ENCODE results near the gene WDPCP.
"Not testable (repeated sequence)": the region's sequence is repeated elsewhere in the genome, so short reads cannot be mapped to it uniquely, and the experiment has no call there.

Gene WDPCP

GRCh38 chr2:63486861-63487290, 101.4 kb downstream of the WDPCP start:
- Histone ChIP-seq H3K4me3 (ENCODE audit: low read length) (no peak overlapping the region), H3K36me3 (ENCODE audit: insufficient read depth, low read length) (no peaks in the 10 kb centered on the region), H3K9me3 (replicated peaks; ENCODE audit: low read length) (no peaks in the 10 kb centered on the region), H3K9ac (ENCODE audit: low read depth, low read length) (no peak overlapping the region), H3K4me2 (ENCODE audit: low read length) (no peak overlapping the region), H3K27me3 (ENCODE audit: control insufficient read depth, insufficient read depth, low read length) (no peaks in the 10 kb centered on the region), H3K4me1 (ENCODE audit: control insufficient read depth, insufficient read depth, low read length) (no peaks in the 10 kb centered on the region)

- H3K4me1 ChIP-seq (ENCODE audit: control insufficient read depth, insufficient read depth, low read length): no peaks in the 10 kb centered on the region
- H3K4me3 ChIP-seq (ENCODE audit: low read length): no peak overlapping the region
- H3K27me3 ChIP-seq (ENCODE audit: control insufficient read depth, insufficient read depth, low read length): no peaks in the 10 kb centered on the region
- H3K9me3 ChIP-seq (replicated peaks; ENCODE audit: low read length): no peaks in the 10 kb centered on the region
- H3K4me2 ChIP-seq (ENCODE audit: low read length): no peak overlapping the region
- no peak overlapping the region for H3K9ac ChIP-seq (ENCODE audit: low read depth, low read length)
- H3K36me3 ChIP-seq (ENCODE audit: insufficient read depth, low read length): no peaks in the 10 kb centered on the region
Measured at GRCh38 chr2:63484901-63485300, 103.4 kb downstream of the WDPCP start.

- Histone ChIP-seq H3K27me3 (ENCODE audit: control insufficient read depth, insufficient read depth, low read length) (no peaks in the 10 kb centered on the region), H3K4me3 (ENCODE audit: low read length) (no peak overlapping the region), H3K9me3 (replicated peaks; ENCODE audit: low read length) (no peaks in the 10 kb centered on the region), H3K9ac (ENCODE audit: low read depth, low read length) (no peak overlapping the region), H3K4me1 (ENCODE audit: control insufficient read depth, insufficient read depth, low read length) (no peaks in the 10 kb centered on the region), H3K4me2 (ENCODE audit: low read length) (no peak overlapping the region), H3K36me3 (ENCODE audit: insufficient read depth, low read length) (no peaks in the 10 kb centered on the region)
Measured at GRCh38 chr2:63484481-63484880, 103.8 kb downstream of the WDPCP start.

- Histone ChIP-seq H3K9ac (ENCODE audit: low read depth, low read length) (no peak overlapping the region), H3K36me3 (ENCODE audit: insufficient read depth, low read length) (no peaks in the 10 kb centered on the region)
Measured at GRCh38 chr2:63477686-63478085, 110.6 kb downstream of the WDPCP start.

GRCh38 chr2:63469313-63469712, 119.0 kb downstream of the WDPCP start:
- not testable (repeated sequence) for H3K9ac ChIP-seq (ENCODE audit: low read depth, low read length); H3K36me3 ChIP-seq (ENCODE audit: insufficient read depth, low read length); H3K9me3 ChIP-seq (replicated peaks; ENCODE audit: low read length); H3K4me1 ChIP-seq (ENCODE audit: control insufficient read depth, insufficient read depth, low read length); H3K27me3 ChIP-seq (ENCODE audit: control insufficient read depth, insufficient read depth, low read length); H3K4me2 ChIP-seq (ENCODE audit: low read length); H3K4me3 ChIP-seq (ENCODE audit: low read length)

More at GRCh38 chr2:63477686-63478085, 110.6 kb downstream of the WDPCP start:
- Histone ChIP-seq H3K4me1 (ENCODE audit: control insufficient read depth, insufficient read depth, low read length) (no peaks in the 10 kb centered on the region), H3K9me3 (replicated peaks; ENCODE audit: low read length) (no peaks in the 10 kb centered on the region), H3K4me3 (ENCODE audit: low read length) (no peak overlapping the region), H3K4me2 (ENCODE audit: low read length) (no peak overlapping the region), H3K27me3 (ENCODE audit: control insufficient read depth, insufficient read depth, low read length) (no peaks in the 10 kb centered on the region)

- Histone ChIP-seq H3K4me1 (ENCODE audit: control insufficient read depth, insufficient read depth, low read length) (no peaks in the 10 kb centered on the region), H3K4me2 (ENCODE audit: low read length) (no peak overlapping the region), H3K9me3 (replicated peaks; ENCODE audit: low read length) (no peaks in the 10 kb centered on the region), H3K36me3 (ENCODE audit: insufficient read depth, low read length) (no peaks in the 10 kb centered on the region), H3K4me3 (ENCODE audit: low read length) (no peak overlapping the region), H3K9ac (ENCODE audit: low read depth, low read length) (no peak overlapping the region), H3K27me3 (ENCODE audit: control insufficient read depth, insufficient read depth, low read length) (no peaks in the 10 kb centered on the region)
Measured at GRCh38 chr2:63465633-63466032, 122.6 kb downstream of the WDPCP start.

GRCh38 chr2:63463142-63463541, 125.1 kb downstream of the WDPCP start:
- H3K9ac ChIP-seq (ENCODE audit: low read depth, low read length): no peak overlapping the region
- H3K4me3 ChIP-seq (ENCODE audit: low read length): no peak overlapping the region
- H3K36me3 ChIP-seq (ENCODE audit: insufficient read depth, low read length): no peaks in the 10 kb centered on the region
- no peaks in the 10 kb centered on the region for H3K4me1 ChIP-seq (ENCODE audit: control insufficient read depth, insufficient read depth, low read length)
- H3K4me2 ChIP-seq (ENCODE audit: low read length): no peak overlapping the region
- H3K27me3 ChIP-seq (ENCODE audit: control insufficient read depth, insufficient read depth, low read length): no peaks in the 10 kb centered on the region
- no peaks in the 10 kb centered on the region for H3K9me3 ChIP-seq (replicated peaks; ENCODE audit: low read length)

GRCh38 chr2:63446658-63447057, 141.6 kb downstream of the WDPCP start:
- Histone ChIP-seq H3K4me1 (ENCODE audit: control insufficient read depth, insufficient read depth, low read length) (no peaks in the 10 kb centered on the region), H3K4me2 (ENCODE audit: low read length) (no peak overlapping the region), H3K9ac (ENCODE audit: low read depth, low read length) (no peak overlapping the region), H3K27me3 (ENCODE audit: control insufficient read depth, insufficient read depth, low read length) (no peaks in the 10 kb centered on the region), H3K4me3 (ENCODE audit: low read length) (no peak overlapping the region), H3K36me3 (ENCODE audit: insufficient read depth, low read length) (no peaks in the 10 kb centered on the region), H3K9me3 (replicated peaks; ENCODE audit: low read length) (no peaks in the 10 kb centered on the region)

- Histone ChIP-seq H3K27me3 (ENCODE audit: control insufficient read depth, insufficient read depth, low read length) (no peaks in the 10 kb centered on the region), H3K4me1 (ENCODE audit: control insufficient read depth, insufficient read depth, low read length) (no peaks in the 10 kb centered on the region), H3K4me3 (ENCODE audit: low read length) (no peak overlapping the region), H3K9me3 (replicated peaks; ENCODE audit: low read length) (no peaks in the 10 kb centered on the region), H3K4me2 (ENCODE audit: low read length) (no peak overlapping the region), H3K36me3 (ENCODE audit: insufficient read depth, low read length) (no peaks in the 10 kb centered on the region), H3K9ac (ENCODE audit: low read depth, low read length) (no peak overlapping the region)
Measured at GRCh38 chr2:63444565-63445288, 143.6 kb downstream of the WDPCP start.

- Histone ChIP-seq H3K36me3 (ENCODE audit: insufficient read depth, low read length) (no peaks in the 10 kb centered on the region), H3K4me3 (ENCODE audit: low read length) (no peak overlapping the region), H3K27me3 (ENCODE audit: control insufficient read depth, insufficient read depth, low read length) (no peaks in the 10 kb centered on the region), H3K4me2 (ENCODE audit: low read length) (no peak overlapping the region), H3K4me1 (ENCODE audit: control insufficient read depth, insufficient read depth, low read length) (no peaks in the 10 kb centered on the region), H3K9me3 (replicated peaks; ENCODE audit: low read length) (no peaks in the 10 kb centered on the region), H3K9ac (ENCODE audit: low read depth, low read length) (no peak overlapping the region)
Measured at GRCh38 chr2:63440612-63441011, 147.7 kb downstream of the WDPCP start.

GRCh38 chr2:63438181-63438580, 150.1 kb downstream of the WDPCP start:
- Histone ChIP-seq H3K4me2 (ENCODE audit: low read length) (no peak overlapping the region), H3K4me1 (ENCODE audit: control insufficient read depth, insufficient read depth, low read length) (no peaks in the 10 kb centered on the region), H3K4me3 (ENCODE audit: low read length) (no peak overlapping the region), H3K36me3 (ENCODE audit: insufficient read depth, low read length) (no peaks in the 10 kb centered on the region), H3K27me3 (ENCODE audit: control insufficient read depth, insufficient read depth, low read length) (no peaks in the 10 kb centered on the region), H3K9ac (ENCODE audit: low read depth, low read length) (no peak overlapping the region), H3K9me3 (replicated peaks; ENCODE audit: low read length) (no peaks in the 10 kb centered on the region)

GRCh38 chr2:63436488-63436887, 151.8 kb downstream of the WDPCP start:
- Histone ChIP-seq H3K4me1 (ENCODE audit: control insufficient read depth, insufficient read depth, low read length) (no peaks in the 10 kb centered on the region), H3K36me3 (ENCODE audit: insufficient read depth, low read length) (no peaks in the 10 kb centered on the region), H3K27me3 (ENCODE audit: control insufficient read depth, insufficient read depth, low read length) (no peaks in the 10 kb centered on the region), H3K4me2 (ENCODE audit: low read length) (no peak overlapping the region), H3K9ac (ENCODE audit: low read depth, low read length) (no peak overlapping the region), H3K4me3 (ENCODE audit: low read length) (no peak overlapping the region), H3K9me3 (replicated peaks; ENCODE audit: low read length) (no peaks in the 10 kb centered on the region)
